HL-60 (cell line): Measurements from ENCODE around the gene SLC39A12.

Source experiments
- DNase-seq, 2 experiments: peaks; one replicate each; pipeline ENCODE4 v3.0.0-alpha.2; 2010 to 2020; ENCODE audit warnings: low read depth in 1 of 2, low spot score in 1 of 2
- H3K27ac ChIP-seq: fragments of 250-450 bp; sonication (Bioruptor Pico); replicated peaks from 2 replicates; pipeline ENCODE4 v1.5.1; 2020; ENCODE audit warnings: mild to moderate bottlenecking, moderate library complexity
- H3K27me3 ChIP-seq: fragments of 250-450 bp; sonication (Bioruptor Pico); 2 replicates; pipeline ENCODE4 v1.5.1; 2021; ENCODE audit warnings: mild to moderate bottlenecking, moderate library complexity; ENCODE audit not compliant: insufficient read depth, poor library complexity, severe bottlenecking
- H3K4me3 ChIP-seq: replicated peaks from 2 replicates; pipeline ENCODE4 v1.5.1; 2011; ENCODE audit warnings: mild to moderate bottlenecking, control low read depth, low read length; ENCODE audit not compliant: insufficient read depth
- CTCF ChIP-seq: IDR thresholded peaks from one replicate; pipeline ENCODE4 v1.5.1; 2011; ENCODE audit warnings: low read length, control low read depth, inconsistent platforms; ENCODE audit not compliant: insufficient read depth
- GABPA ChIP-seq: IDR thresholded peaks from 2 replicates; pipeline ENCODE4 v1.6.1; 2012; ENCODE audit warnings: low read depth
- POLR2AphosphoS5 ChIP-seq: IDR thresholded peaks from 2 replicates; pipeline ENCODE4 v1.6.1; 2012; ENCODE audit warnings: low read depth
- SPI1 ChIP-seq: IDR thresholded peaks from 2 replicates; pipeline ENCODE4 v1.6.1; 2012; ENCODE audit warnings: low read depth, mild to moderate bottlenecking, borderline replicate concordance
- TF ChIP-seq, protein P1 (sequence below): IDR thresholded peaks from 2 replicates; pipeline ENCODE4 v1.6.1; 2012; ENCODE audit warnings: low read depth; ENCODE audit not compliant: insufficient replicate concordance

Gene SLC39A12

GRCh38 chr10:17959870-17960269, 8.2 kb downstream of the SLC39A12 start:
- DNase-seq: no peak
- H3K27me3 ChIP-seq: no peaks in the 10 kb centered on the region
- TF ChIP-seq SPI1 (no peak), POLR2AphosphoS5 (no peak), GABPA (no peak)
- TF ChIP-seq, protein P1, sequence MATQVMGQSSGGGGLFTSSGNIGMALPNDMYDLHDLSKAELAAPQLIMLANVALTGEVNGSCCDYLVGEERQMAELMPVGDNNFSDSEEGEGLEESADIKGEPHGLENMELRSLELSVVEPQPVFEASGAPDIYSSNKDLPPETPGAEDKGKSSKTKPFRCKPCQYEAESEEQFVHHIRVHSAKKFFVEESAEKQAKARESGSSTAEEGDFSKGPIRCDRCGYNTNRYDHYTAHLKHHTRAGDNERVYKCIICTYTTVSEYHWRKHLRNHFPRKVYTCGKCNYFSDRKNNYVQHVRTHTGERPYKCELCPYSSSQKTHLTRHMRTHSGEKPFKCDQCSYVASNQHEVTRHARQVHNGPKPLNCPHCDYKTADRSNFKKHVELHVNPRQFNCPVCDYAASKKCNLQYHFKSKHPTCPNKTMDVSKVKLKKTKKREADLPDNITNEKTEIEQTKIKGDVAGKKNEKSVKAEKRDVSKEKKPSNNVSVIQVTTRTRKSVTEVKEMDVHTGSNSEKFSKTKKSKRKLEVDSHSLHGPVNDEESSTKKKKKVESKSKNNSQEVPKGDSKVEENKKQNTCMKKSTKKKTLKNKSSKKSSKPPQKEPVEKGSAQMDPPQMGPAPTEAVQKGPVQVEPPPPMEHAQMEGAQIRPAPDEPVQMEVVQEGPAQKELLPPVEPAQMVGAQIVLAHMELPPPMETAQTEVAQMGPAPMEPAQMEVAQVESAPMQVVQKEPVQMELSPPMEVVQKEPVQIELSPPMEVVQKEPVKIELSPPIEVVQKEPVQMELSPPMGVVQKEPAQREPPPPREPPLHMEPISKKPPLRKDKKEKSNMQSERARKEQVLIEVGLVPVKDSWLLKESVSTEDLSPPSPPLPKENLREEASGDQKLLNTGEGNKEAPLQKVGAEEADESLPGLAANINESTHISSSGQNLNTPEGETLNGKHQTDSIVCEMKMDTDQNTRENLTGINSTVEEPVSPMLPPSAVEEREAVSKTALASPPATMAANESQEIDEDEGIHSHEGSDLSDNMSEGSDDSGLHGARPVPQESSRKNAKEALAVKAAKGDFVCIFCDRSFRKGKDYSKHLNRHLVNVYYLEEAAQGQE: no peak
- no peak overlapping the region for H3K27ac ChIP-seq
- H3K4me3 ChIP-seq: no peak overlapping the region

DNA sequence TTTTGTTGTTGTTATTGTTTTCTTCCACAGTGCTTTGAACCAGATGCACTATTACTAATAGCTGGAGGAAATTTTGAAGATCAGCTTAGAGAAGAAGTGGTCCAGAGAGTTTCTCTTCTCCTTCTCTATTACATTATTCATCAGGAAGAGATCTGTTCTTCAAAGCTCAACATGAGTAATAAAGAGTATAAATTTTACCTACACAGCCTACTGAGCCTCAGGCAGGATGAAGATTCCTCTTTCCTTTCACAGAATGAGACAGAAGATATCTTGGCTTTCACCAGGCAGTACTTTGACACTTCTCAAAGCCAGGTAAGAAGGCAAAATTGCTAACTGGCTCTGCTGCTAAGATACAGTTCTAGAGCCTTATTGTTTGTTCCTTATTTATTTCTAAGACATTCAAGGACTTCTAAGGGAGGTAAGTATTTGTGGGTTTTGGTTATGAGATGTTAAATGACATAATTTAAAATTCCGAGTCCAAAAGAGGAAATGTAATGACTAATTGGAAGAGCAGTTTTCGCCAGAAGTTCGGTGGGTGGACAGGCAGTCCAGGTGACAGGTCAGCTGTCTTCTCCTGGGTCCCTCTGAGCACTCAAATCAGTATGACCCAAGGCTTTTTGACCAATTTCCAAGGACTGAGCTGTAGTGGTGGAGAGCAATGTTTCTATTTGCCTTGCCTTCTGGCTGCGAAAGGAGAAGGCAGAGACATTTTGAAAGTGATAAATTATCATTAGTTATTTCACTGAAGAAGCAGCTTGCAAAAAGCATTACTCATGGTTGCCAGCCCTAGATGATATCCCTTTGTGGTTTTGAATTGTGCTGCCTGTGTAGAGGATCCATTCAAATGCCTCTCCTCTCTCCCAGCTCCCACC, 10.1 kb downstream of the SLC39A12 start:
- no peaks in the 10 kb centered on the region for H3K27me3 ChIP-seq
- no peak overlapping the region for H3K4me3 ChIP-seq
- TF ChIP-seq POLR2AphosphoS5 (no peak), SPI1 (no peak), GABPA (no peak), CTCF (no peak)
- TF ChIP-seq, protein P1: no peak
- no peak overlapping the region for H3K27ac ChIP-seq
- DNase-seq: no peak

DNA sequence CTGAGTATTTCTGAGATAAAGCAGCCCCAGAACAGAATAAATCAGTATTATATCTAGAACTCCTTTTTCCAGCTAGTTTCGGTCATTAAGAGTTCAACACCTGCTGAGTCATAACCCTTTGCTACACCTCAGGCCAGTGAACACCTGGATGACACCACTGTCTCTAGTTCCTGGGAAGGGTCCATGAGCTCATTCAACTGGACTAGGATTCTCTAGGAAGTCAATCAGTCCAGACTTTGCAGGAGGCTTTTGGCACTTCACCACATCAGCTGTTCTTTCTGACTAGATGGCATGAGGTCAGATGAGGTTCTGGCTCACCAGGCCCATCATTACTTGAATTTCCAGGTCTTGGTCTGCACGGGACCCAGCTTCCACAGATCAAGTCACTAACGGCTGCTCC, 11.7 kb downstream of the SLC39A12 start:
- H3K4me3 ChIP-seq: no peak overlapping the region
- no peak overlapping the region for H3K27ac ChIP-seq
- DNase-seq: no peak
- TF ChIP-seq CTCF (no peak), GABPA (no peak), SPI1 (no peak), POLR2AphosphoS5 (no peak)
- TF ChIP-seq, protein P1: no peak
- no peaks in the 10 kb centered on the region for H3K27me3 ChIP-seq
